Melanocyte of skin (primary cell): ENCODE measurements around the gene INTS6L. TPM values are rescaled to one million over a fixed set of nuclear protein-coding genes. Genes with fewer than 3 reads are reported as not detected.

Experiments used
- total RNA-seq, 2 donors: library from RNA; depleted of rRNA; stranded (reverse); fragments of >200 nt; gene quantifications; 2 replicates each; pipeline ENCODE4 v1.2.3, GENCODE V29; 2012

The INTS6L gene
- 1 to 10 TPM; 2.8 to 3.0 TPM for total RNA-seq

GRCh38 chrX:135520553-135521404 lies at the start of gene INTS6L:
INTS6L (plus strand) TSS chrX:135520660; CDS start chrX:135520993, 333 bp downstream.

Other genes with a start within 250 kb of the INTS6L start
- not detected for gene ETDC, start 211.2 kb upstream of the INTS6L start, total RNA-seq
- 1 to 10 TPM; 5.7 to 6.2 TPM for gene ZNF75D, start 176.6 kb upstream of the INTS6L start, total RNA-seq
- gene ZNF449, start 175.9 kb upstream of the INTS6L start, total RNA-seq: 1 to 10 TPM; 8.0 to 10.0 TPM
- gene SMIM10L2A, start 98.7 kb upstream of the INTS6L start, total RNA-seq: under 1 TPM; under 0.01 TPM
- not detected for gene CT45A1, start 193.0 kb downstream of the INTS6L start, total RNA-seq
- gene CT45A3, start 247.5 kb downstream of the INTS6L start, total RNA-seq: not detected